IPS DF 6.9 (cell line): ENCODE results near the gene DSCAM.

Source experiments
- DNase-seq: peaks from one replicate; pipeline ENCODE4 v3.0.0-alpha.2; 2013; ENCODE audit warnings: low read depth, low spot score
- H3K27ac ChIP-seq: one replicate; pipeline ENCODE4 v1.5.1; 2013; ENCODE audit warnings: low read length, control low read depth
- H3K27me3 ChIP-seq: 2 replicates; pipeline ENCODE4 v1.6.1; 2013; ENCODE audit warnings: mild to moderate bottlenecking, low read length; ENCODE audit not compliant: control insufficient read depth, insufficient read depth
- H3K36me3 ChIP-seq: 2 replicates; pipeline ENCODE4 v1.6.1; 2013; ENCODE audit warnings: low read length; ENCODE audit not compliant: control insufficient read depth, insufficient read depth
- H3K4me1 ChIP-seq: 2 replicates; pipeline ENCODE4 v1.6.1; 2013; ENCODE audit warnings: low read length; ENCODE audit not compliant: control insufficient read depth, insufficient read depth
- H3K4me3 ChIP-seq: 2 replicates; pipeline ENCODE4 v1.5.1; 2013; ENCODE audit warnings: mild to moderate bottlenecking, low read length
- H3K9me3 ChIP-seq: 2 replicates; pipeline ENCODE4 v1.6.1; 2013; ENCODE audit warnings: low read length, inconsistent platforms; ENCODE audit not compliant: control insufficient read depth, insufficient read depth
- WGBS: extraction: QIAGEN DNeasy Blood & Tissue Kit; methylation state at CpG from one replicate; pipeline ENCODE4 v1.1.7; 2013; ENCODE audit warnings: mixed read lengths, missing lambda C conversion rate; ENCODE audit not compliant: insufficient read length, insufficient coverage; 5-methylcytosine and 5-hydroxymethylcytosine counted together

Gene DSCAM

GRCh38 chr21:40102682-40103081 lies 744.3 kb downstream of the DSCAM start:
- H3K4me3 ChIP-seq: no peak overlapping the region
- peaks cover 5% of the 10 kb centered on the region for H3K9me3 ChIP-seq
- H3K27me3 ChIP-seq: no peaks in the 10 kb centered on the region
- no peak overlapping the region for H3K27ac ChIP-seq
- H3K4me1 ChIP-seq: no peaks in the 10 kb centered on the region; the same call in 1 of the 2 replicates
- DNase-seq: no peak
- no peaks in the 10 kb centered on the region for H3K36me3 ChIP-seq
- WGBS: no CpG with 5 or more reads among the region's 3 CpGs

- WGBS: no CpG with 5 or more reads among the region's 3 CpGs
- H3K4me1 ChIP-seq: no peaks in the 10 kb centered on the region; the same call in 1 of the 2 replicates
- no peak overlapping the region for H3K4me3 ChIP-seq
- H3K36me3 ChIP-seq: no peaks in the 10 kb centered on the region
- H3K9me3 ChIP-seq: peaks cover 5% of the 10 kb centered on the region
- H3K27ac ChIP-seq: no peak overlapping the region
- H3K27me3 ChIP-seq: no peaks in the 10 kb centered on the region
- DNase-seq: no peak
These were observed 747.1 kb downstream of the DSCAM start for GRCh38 chr21:40099809-40100208.

GRCh38 chr21:40095477-40095876 lies 751.5 kb downstream of the DSCAM start:
- Histone ChIP-seq H3K27me3 (no peaks in the 10 kb centered on the region), H3K9me3 (peaks cover 3% of the 10 kb centered on the region), H3K4me3 (no peak overlapping the region), H3K4me1 (no peaks in the 10 kb centered on the region; the same call in 1 of the 2 replicates), H3K36me3 (no peaks in the 10 kb centered on the region), H3K27ac (no peak overlapping the region)
- no peak for DNase-seq
- WGBS: no CpG with 5 or more reads among the region's 3 CpGs

GRCh38 chr21:40080385-40080784 lies 766.6 kb downstream of the DSCAM start:
- Histone ChIP-seq H3K27me3 (no peaks in the 10 kb centered on the region), H3K9me3 (no peaks in the 10 kb centered on the region; the same call in 1 of the 2 replicates), H3K27ac (no peak overlapping the region), H3K4me3 (no peak overlapping the region), H3K4me1 (no peaks in the 10 kb centered on the region), H3K36me3 (no peaks in the 10 kb centered on the region)
- WGBS: no CpG with 5 or more reads among the region's 3 CpGs
- no peak for DNase-seq

- no peaks in the 10 kb centered on the region for H3K27me3 ChIP-seq
- H3K4me3 ChIP-seq: no peak overlapping the region
- H3K36me3 ChIP-seq: no peaks in the 10 kb centered on the region
- no peaks in the 10 kb centered on the region; the same call in 1 of the 2 replicates for H3K4me1 ChIP-seq
- WGBS: no CpG with 5 or more reads among the region's 8 CpGs
- no peak overlapping the region for H3K27ac ChIP-seq
- DNase-seq: no peak
- no peaks in the 10 kb centered on the region; the same call in none of the 2 replicates for H3K9me3 ChIP-seq
These were observed 772.2 kb downstream of the DSCAM start for GRCh38 chr21:40074710-40075109.

GRCh38 chr21:40074198-40074597 lies 772.8 kb downstream of the DSCAM start:
- no peak overlapping the region for H3K27ac ChIP-seq
- no peak overlapping the region for H3K4me3 ChIP-seq
- H3K36me3 ChIP-seq: no peaks in the 10 kb centered on the region
- no CpG with 5 or more reads among the region's 6 CpGs for WGBS
- no peak for DNase-seq
- H3K27me3 ChIP-seq: no peaks in the 10 kb centered on the region
- no peaks in the 10 kb centered on the region; the same call in 1 of the 2 replicates for H3K4me1 ChIP-seq
- no peaks in the 10 kb centered on the region; the same call in none of the 2 replicates for H3K9me3 ChIP-seq

GRCh38 chr21:40073642-40074041 lies 773.3 kb downstream of the DSCAM start:
- WGBS: no CpG with 5 or more reads among the region's 5 CpGs
- no peaks in the 10 kb centered on the region for H3K27me3 ChIP-seq
- H3K4me1 ChIP-seq: no peaks in the 10 kb centered on the region; the same call in 1 of the 2 replicates
- no peak overlapping the region for H3K4me3 ChIP-seq
- H3K27ac ChIP-seq: no peak overlapping the region
- no peaks in the 10 kb centered on the region; the same call in none of the 2 replicates for H3K9me3 ChIP-seq
- DNase-seq: no peak
- H3K36me3 ChIP-seq: no peaks in the 10 kb centered on the region

GRCh38 chr21:40070871-40071270 lies 776.1 kb downstream of the DSCAM start:
- no peak for DNase-seq
- H3K9me3 ChIP-seq: peaks cover 3% of the 10 kb centered on the region
- no peaks in the 10 kb centered on the region; the same call in 1 of the 2 replicates for H3K4me1 ChIP-seq
- no CpG with 5 or more reads among the region's 4 CpGs for WGBS
- H3K36me3 ChIP-seq: no peaks in the 10 kb centered on the region
- no peaks in the 10 kb centered on the region for H3K27me3 ChIP-seq
- H3K27ac ChIP-seq: no peak overlapping the region
- H3K4me3 ChIP-seq: no peak overlapping the region

GRCh38 chr21:40067751-40068150 lies 779.2 kb downstream of the DSCAM start:
- Histone ChIP-seq H3K4me1 (no peaks in the 10 kb centered on the region), H3K27ac (no peak overlapping the region), H3K9me3 (peaks cover 3% of the 10 kb centered on the region), H3K27me3 (no peaks in the 10 kb centered on the region), H3K4me3 (no peak overlapping the region), H3K36me3 (no peaks in the 10 kb centered on the region)
- no peak for DNase-seq
- WGBS: no CpG with 5 or more reads among the region's 4 CpGs

- no peaks in the 10 kb centered on the region for H3K36me3 ChIP-seq
- H3K4me3 ChIP-seq: no peak overlapping the region
- no peak for DNase-seq
- no peaks in the 10 kb centered on the region for H3K27me3 ChIP-seq
- H3K4me1 ChIP-seq: no peaks in the 10 kb centered on the region
- H3K27ac ChIP-seq: no peak overlapping the region
- WGBS: no CpG with 5 or more reads among the region's 3 CpGs
- H3K9me3 ChIP-seq: peaks cover 3% of the 10 kb centered on the region
These were observed 780.7 kb downstream of the DSCAM start for GRCh38 chr21:40066221-40066620.

GRCh38 chr21:40060083-40060677 lies 786.8 kb downstream of the DSCAM start:
- Histone ChIP-seq H3K36me3 (no peaks in the 10 kb centered on the region), H3K27me3 (no peaks in the 10 kb centered on the region), H3K4me1 (no peaks in the 10 kb centered on the region), H3K27ac (no peak overlapping the region), H3K9me3 (no peaks in the 10 kb centered on the region; the same call in 1 of the 2 replicates), H3K4me3 (no peak overlapping the region)
- WGBS: no CpG with 5 or more reads among the region's 7 CpGs
- no peak for DNase-seq
